CD4-positive, alpha-beta T cell (primary cell): ENCODE measurements around the gene KLHL20. TPM values are rescaled to one million over a fixed set of nuclear protein-coding genes. Genes with fewer than 3 reads are reported as not detected.

Experiments used
- ATAC-seq: fragments of 200-7000 bp; cut with Tn5 transposase; one replicate; pipeline ENCODE4 v1.10.0; 2022; ENCODE audit warnings: mild to moderate bottlenecking; ENCODE audit not compliant: poor library complexity
- CTCF ChIA-PET: fragments of 350-600 bp; sonication (Branson Sonifier 250); formaldehyde crosslinking; loops from one replicate; lab custom pipeline; 2021; ENCODE audit warnings: antibody characterized with exemption, inconsistent platforms; lab: Charles Lee
- POLR2A ChIA-PET: fragments of 350-600 bp; sonication (Branson Sonifier 250); formaldehyde crosslinking; loops from one replicate; lab custom pipeline; 2021; ENCODE audit warnings: antibody characterized with exemption, inconsistent platforms; lab: Charles Lee
- DNase-seq, 14 experiments: peaks; one replicate each; pipeline ENCODE4 v3.0.0-alpha.2; 2013 to 2020; ENCODE audit warnings: mixed read lengths in 2 of 14
- H3K27ac ChIP-seq, 2 donors: one replicate each; pipeline versions ENCODE4 v1.5.1 to v1.7.0; 2013; ENCODE audit warnings: low read length in 2 of 2, low read depth in 1 of 2, mild to moderate bottlenecking in 1 of 2
- H3K27me3 ChIP-seq, 2 experiments: 1 replicate in 1 of 2; 2 replicates in 1 of 2; pipeline versions ENCODE4 v1.6.1 to v1.7.0; 2013; ENCODE audit warnings: low read length in 2 of 2, control low read depth in 1 of 2, mild to moderate bottlenecking in 1 of 2, moderate library complexity in 1 of 2; ENCODE audit not compliant: insufficient read depth in 2 of 2, control insufficient read depth in 1 of 2
- H3K36me3 ChIP-seq: one replicate; pipeline ENCODE4 v1.6.1; 2013; ENCODE audit warnings: low read length, control low read depth; ENCODE audit not compliant: insufficient read depth
- H3K4me1 ChIP-seq: one replicate; pipeline ENCODE4 v1.6.1; 2013; ENCODE audit warnings: low read length, control low read depth; ENCODE audit not compliant: insufficient read depth
- H3K4me3 ChIP-seq: one replicate; pipeline ENCODE4 v1.5.1; 2013; ENCODE audit warnings: mild to moderate bottlenecking, low read length, moderate library complexity
- H3K9me3 ChIP-seq, 2 experiments: 1 replicate in 1 of 2; 2 replicates in 1 of 2; pipeline versions ENCODE4 v1.6.1 to v1.7.0; 2013; ENCODE audit warnings: low read length in 2 of 2, mild to moderate bottlenecking in 2 of 2, control low read depth in 1 of 2, moderate library complexity in 1 of 2; ENCODE audit not compliant: control insufficient read depth in 1 of 2, insufficient read depth in 1 of 2
- H3K27ac Mint-ChIP-seq: one replicate; pipeline ENCODE4 v1.8.0; 2020; ENCODE audit warnings: mixed read lengths
- H3K27me3 Mint-ChIP-seq: one replicate; pipeline ENCODE4 v1.8.0; 2021; ENCODE audit warnings: mixed read lengths
- H3K36me3 Mint-ChIP-seq: one replicate; pipeline ENCODE4 v1.8.0; 2021; ENCODE audit warnings: low read depth, mixed read lengths
- H3K4me1 Mint-ChIP-seq: one replicate; pipeline ENCODE4 v1.8.0; 2021; ENCODE audit warnings: low read depth, mixed read lengths
- H3K4me3 Mint-ChIP-seq: one replicate; pipeline ENCODE4 v1.8.0; 2020; ENCODE audit warnings: mild to moderate bottlenecking, mixed read lengths
- H3K9me3 Mint-ChIP-seq: one replicate; pipeline ENCODE4 v1.8.0; 2020; ENCODE audit warnings: mixed read lengths
- CTCF ChIP-seq: fragments of 200-600 bp; IDR thresholded peaks from one replicate; pipeline ENCODE4 v1.8.0; 2022; ENCODE audit warnings: antibody characterized with exemption, mild to moderate bottlenecking
- intact Hi-C, 2 experiments: fragments of 100-400 bp; cut with DNase I in 1 of 2; cut with micrococcal nuclease in 1 of 2; formaldehyde crosslinking; loops; one replicate each; pipeline versions ENCODE4 v1.15.1 to v1.9.0; 2023 to 2025; cut with DNase I, micrococcal nuclease
- total RNA-seq, 174 experiments: library from RNA in 2 of 174; stranded (reverse) in 2 of 174; gene quantifications; one replicate each; pipeline ENCODE4 v1.2.3 and lab custom pipeline; 2021 to 2026

Gene KLHL20
- total RNA-seq, 2 experiments from 2014 or later: 29.4 to 30.4 TPM

GRCh38 chr1:173775578-173776226 is 60.9 kb downstream of the KLHL20 start:
- Histone ChIP-seq H3K9me3 (no peaks in the 10 kb centered on the region), H3K27me3 (no peaks in the 10 kb centered on the region), H3K4me3 (no peak overlapping the region), H3K36me3 (peaks cover 48% of the 10 kb centered on the region), H3K4me1 (no peaks in the 10 kb centered on the region), H3K27ac (no peak overlapping the region)
- no peaks in the 10 kb centered on the region for H3K9me3 Mint-ChIP-seq
- H3K36me3 Mint-ChIP-seq: peaks cover 87% of the 10 kb centered on the region
- no peaks in the 10 kb centered on the region for H3K4me1 Mint-ChIP-seq
- intact Hi-C loops: no loop called here
- ATAC-seq (no peak), DNase-seq (no peak)
- ChIA-PET CTCF (no interaction called here), POLR2A (no interaction called here)
- peak overlapping the region; percentile 57 for H3K27ac Mint-ChIP-seq
- TF ChIP-seq CTCF: no peak
- no peaks in the 10 kb centered on the region for H3K27me3 Mint-ChIP-seq
- no peak overlapping the region for H3K4me3 Mint-ChIP-seq

GRCh38 chr1:173779936-173780335 is 65.2 kb downstream of the KLHL20 start:
- Histone ChIP-seq H3K36me3 (peaks cover 79% of the 10 kb centered on the region), H3K9me3 (no peaks in the 10 kb centered on the region), H3K27ac (no peak overlapping the region), H3K4me3 (no peak overlapping the region), H3K4me1 (no peaks in the 10 kb centered on the region), H3K27me3 (no peaks in the 10 kb centered on the region)
- no peak for ATAC-seq
- ChIA-PET POLR2A (no interaction called here), CTCF (interaction anchor here (1.1 kb wide), 1 partner anchor 15 kb away, joined by 3 read pairs; no protein-coding TSS in a partner anchor)
- intact Hi-C loops: no loop called here
- Mint-ChIP-seq H3K9me3 (no peaks in the 10 kb centered on the region), H3K4me1 (no peaks in the 10 kb centered on the region), H3K27ac (no peak overlapping the region), H3K36me3 (peaks cover 89% of the 10 kb centered on the region), H3K27me3 (no peaks in the 10 kb centered on the region), H3K4me3 (no peak overlapping the region)
- DNase-seq: no peak
- no peak for TF ChIP-seq CTCF

GRCh38 chr1:173784997-173785396 is 70.2 kb downstream of the KLHL20 start:
- intact Hi-C loops: no loop called here
- Mint-ChIP-seq H3K4me1 (no peaks in the 10 kb centered on the region), H3K27ac (peak overlapping the region; percentile 47), H3K9me3 (no peaks in the 10 kb centered on the region), H3K36me3 (peaks cover 75% of the 10 kb centered on the region), H3K4me3 (no peak overlapping the region), H3K27me3 (no peaks in the 10 kb centered on the region)
- Histone ChIP-seq H3K36me3 (peaks cover 61% of the 10 kb centered on the region), H3K9me3 (no peaks in the 10 kb centered on the region), H3K4me3 (no peak overlapping the region), H3K4me1 (no peaks in the 10 kb centered on the region), H3K27ac (no peak overlapping the region), H3K27me3 (no peaks in the 10 kb centered on the region)
- ATAC-seq (no peak), DNase-seq (no peak)
- no peak for TF ChIP-seq CTCF
- ChIA-PET CTCF (no interaction called here), POLR2A (no interaction called here)
